Naive thymus-derived CD4-positive, alpha-beta T cell (primary cell): ENCODE data around the gene CCDC3. TPM values are rescaled to one million over a fixed set of nuclear protein-coding genes. Genes with fewer than 3 reads are reported as not detected.

ENCODE experiments used
- ATAC-seq: fragments of 150-1000 bp; cut with Tn5 transposase; 2 replicates; pipeline ENCODE4 v1.10.0; 2021; ENCODE audit warnings: mild to moderate bottlenecking, moderate library complexity
- CTCF ChIA-PET: fragments of 350-600 bp; sonication (Branson Sonifier 250); formaldehyde crosslinking; loops from one replicate; lab custom pipeline; 2021; ENCODE audit warnings: antibody characterized with exemption; lab: Charles Lee
- POLR2A ChIA-PET: fragments of 350-600 bp; sonication (Branson Sonifier 250); formaldehyde crosslinking; loops from one replicate; lab custom pipeline; 2021; ENCODE audit warnings: antibody characterized with exemption, inconsistent platforms; lab: Charles Lee
- DNase-seq, 9 donors: peaks; one replicate each; pipeline versions ENCODE4 v3.0.0 to v3.0.0-alpha.2; 2020 to 2022; ENCODE audit warnings: mixed read lengths in 1 of 9
- H3K27ac ChIP-seq: one replicate; pipeline ENCODE4 v1.7.0; 2013; ENCODE audit warnings: mild to moderate bottlenecking, low read depth, low read length, moderate library complexity
- H3K27me3 ChIP-seq, 2 donors: one replicate each; pipeline ENCODE4 v1.7.0; 2013; ENCODE audit warnings: low read length in 2 of 2, mild to moderate bottlenecking in 2 of 2, moderate library complexity in 2 of 2; ENCODE audit not compliant: control insufficient read depth in 2 of 2, insufficient read depth in 2 of 2
- H3K36me3 ChIP-seq, 3 experiments: 1 replicate in 2 of 3; 2 replicates in 1 of 3; pipeline ENCODE4 v1.7.0; 2013; ENCODE audit warnings: low read length in 3 of 3, mild to moderate bottlenecking in 3 of 3, moderate library complexity in 1 of 3; ENCODE audit not compliant: insufficient read depth in 3 of 3, control insufficient read depth in 2 of 3
- H3K4me1 ChIP-seq, 2 donors: one replicate each; pipeline ENCODE4 v1.7.0; 2013; ENCODE audit warnings: low read length in 2 of 2, mild to moderate bottlenecking in 2 of 2, moderate library complexity in 1 of 2; ENCODE audit not compliant: control insufficient read depth in 2 of 2, insufficient read depth in 2 of 2
- H3K4me3 ChIP-seq: 2 replicates; pipeline ENCODE4 v1.7.0; 2013; ENCODE audit warnings: mild to moderate bottlenecking, low read length
- H3K9me3 ChIP-seq, 3 experiments: 1 replicate in 2 of 3; 2 replicates in 1 of 3; pipeline ENCODE4 v1.7.0; 2013; ENCODE audit warnings: low read length in 3 of 3; ENCODE audit not compliant: control insufficient read depth in 2 of 3
- H3K27ac Mint-ChIP-seq, 9 donors: one replicate each; pipeline ENCODE4 v1.8.0; 2020 to 2022; ENCODE audit warnings: mixed read lengths in 9 of 9, mild to moderate bottlenecking in 8 of 9, moderate library complexity in 5 of 9, inconsistent platforms in 2 of 9
- H3K27me3 Mint-ChIP-seq, 5 donors: one replicate each; pipeline ENCODE4 v1.8.0; 2021 to 2022; ENCODE audit warnings: mixed read lengths in 5 of 5, mild to moderate bottlenecking in 1 of 5
- H3K36me3 Mint-ChIP-seq, 5 donors: one replicate each; pipeline ENCODE4 v1.8.0; 2020 to 2022; ENCODE audit warnings: mixed read lengths in 5 of 5, mild to moderate bottlenecking in 3 of 5, inconsistent platforms in 1 of 5
- H3K4me1 Mint-ChIP-seq, 7 donors: one replicate each; pipeline ENCODE4 v1.8.0; 2020 to 2022; ENCODE audit warnings: mixed read lengths in 7 of 7, mild to moderate bottlenecking in 3 of 7, inconsistent platforms in 1 of 7
- H3K4me3 Mint-ChIP-seq, 10 donors: one replicate each; pipeline ENCODE4 v1.8.0; 2020 to 2022; ENCODE audit warnings: mild to moderate bottlenecking in 10 of 10, mixed read lengths in 10 of 10, moderate library complexity in 6 of 10, inconsistent platforms in 2 of 10
- H3K9me3 Mint-ChIP-seq, 11 donors: one replicate each; pipeline ENCODE4 v1.8.0; 2020 to 2022; ENCODE audit warnings: mixed read lengths in 11 of 11, mild to moderate bottlenecking in 4 of 11, inconsistent platforms in 1 of 11, moderate library complexity in 1 of 11
- intact Hi-C, 2 donors: fragments of 100-400 bp; cut with micrococcal nuclease; formaldehyde crosslinking; loops; one replicate each; pipeline ENCODE4 v1.15.1; 2023
- polyA plus RNA-seq, 2 donors: library from polyadenylated mRNA; unstranded; fragments of 300-500 nt; fragmentation: Illumina TruSeq; gene quantifications; one replicate each; pipeline ENCODE4 v1.2.3, GENCODE V29; 2021
- total RNA-seq, 6 experiments: library from RNA in 5 of 6; stranded (reverse) in 5 of 6; gene quantifications; 1 replicate in 5 of 6; 2 replicates in 1 of 6; pipeline ENCODE4 v1.2.3 and lab custom pipeline; 2021 to 2026

CCDC3 gene
- total and polyA plus RNA-seq, 7 experiments from 2014 or later: 0.31 TPM; not detected in 6

GRCh38 chr10:12971001-12971788, 30.3 kb downstream of the CCDC3 start:
- Mint-ChIP-seq H3K9me3 (peaks cover 6 to 31% (median 20%) of the 10 kb centered on the region in 11 donors), H3K36me3 (peaks cover 0 to 9% (median 4%) of the 10 kb centered on the region in 5 donors), H3K4me3 (no peak overlapping the region), H3K27me3 (peaks cover 5 to 20% (median 13%) of the 10 kb centered on the region in 5 donors), H3K4me1 (no peaks in the 10 kb centered on the region), H3K27ac (no peak overlapping the region)
- H3K27me3 ChIP-seq: no peaks in the 10 kb centered on the region
- no peaks in the 10 kb centered on the region for H3K36me3 ChIP-seq
- no peak for DNase-seq
- H3K27ac ChIP-seq: no peak overlapping the region
- no peaks in the 10 kb centered on the region for H3K4me1 ChIP-seq
- ChIA-PET CTCF (interaction anchor here (0.8 kb wide), 1 partner anchor 87 kb away, joined by 3 read pairs; no protein-coding TSS in a partner anchor), POLR2A (no interaction called here)
- ATAC-seq: no peak
- no peak overlapping the region for H3K4me3 ChIP-seq
- intact Hi-C loops: no loop called here
- peaks cover 0 to 20% (median 0%) of the 10 kb centered on the region in 3 experiments for H3K9me3 ChIP-seq

DNA sequence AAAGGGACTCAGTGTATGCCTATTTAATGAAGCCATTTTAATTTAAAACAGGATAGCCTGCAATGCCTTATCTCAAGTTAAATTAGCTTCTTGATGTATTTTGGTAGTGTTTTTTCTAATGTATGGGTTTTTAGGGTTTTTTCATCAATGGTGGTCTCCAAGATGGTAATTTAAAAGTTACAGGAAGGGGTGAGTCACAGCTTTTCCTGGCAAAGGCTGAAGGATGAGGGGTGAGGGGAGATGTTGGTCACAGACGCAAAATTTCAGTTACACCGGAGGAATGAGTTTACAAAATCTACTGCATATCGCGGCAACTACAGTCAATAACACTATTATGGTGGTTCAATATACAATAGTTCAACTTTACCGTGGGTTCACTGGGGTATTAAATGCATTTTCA, 31.6 kb downstream of the CCDC3 start:
- Mint-ChIP-seq H3K27me3 (peaks cover 4 to 26% (median 13%) of the 10 kb centered on the region in 5 donors), H3K4me1 (no peaks in the 10 kb centered on the region), H3K4me3 (no peak overlapping the region), H3K9me3 (peaks cover 7 to 39% (median 21%) of the 10 kb centered on the region in 11 donors), H3K36me3 (peaks cover 0 to 9% (median 4%) of the 10 kb centered on the region in 5 donors), H3K27ac (no peak overlapping the region)
- no peak for ATAC-seq
- CTCF ChIA-PET: no interaction called here
- intact Hi-C loops: no loop called here
- H3K4me1 ChIP-seq: no peaks in the 10 kb centered on the region
- H3K36me3 ChIP-seq: no peaks in the 10 kb centered on the region
- no peak overlapping the region for H3K27ac ChIP-seq
- no peak for DNase-seq
- no peak overlapping the region for H3K4me3 ChIP-seq
- H3K27me3 ChIP-seq: no peaks in the 10 kb centered on the region
- POLR2A ChIA-PET: no interaction called here
- peaks cover 0 to 21% (median 0%) of the 10 kb centered on the region in 3 experiments for H3K9me3 ChIP-seq

DNA sequence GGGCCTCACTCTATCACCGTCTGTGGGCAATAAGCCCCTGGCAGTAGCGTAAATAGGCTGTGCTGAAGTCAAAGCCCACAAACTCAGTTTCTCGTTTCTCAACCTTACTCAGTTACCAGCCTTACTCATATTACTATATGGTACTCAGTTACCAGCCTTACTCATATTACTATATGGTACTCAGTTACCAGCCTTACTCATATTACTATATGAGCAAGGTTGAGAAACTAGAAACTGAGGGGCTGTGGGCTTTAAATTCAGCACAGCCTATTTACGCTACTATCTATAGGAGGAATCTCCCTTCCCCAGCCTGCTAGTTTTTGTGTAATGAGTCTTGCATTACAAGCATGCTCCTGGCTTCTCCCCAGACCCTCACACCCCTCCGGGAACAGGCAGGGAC, 35.4 kb downstream of the CCDC3 start:
- H3K36me3 ChIP-seq: no peaks in the 10 kb centered on the region
- ChIA-PET CTCF (no interaction called here), POLR2A (no interaction called here)
- peaks cover 0 to 21% (median 0%) of the 10 kb centered on the region in 3 experiments for H3K9me3 ChIP-seq
- no peaks in the 10 kb centered on the region for H3K4me1 ChIP-seq
- DNase-seq: no peak
- Mint-ChIP-seq H3K36me3 (peaks cover 0 to 9% (median 4%) of the 10 kb centered on the region in 5 donors), H3K4me1 (no peaks in the 10 kb centered on the region), H3K27ac (no peak overlapping the region), H3K27me3 (peaks cover 4 to 35% (median 31%) of the 10 kb centered on the region in 5 donors), H3K9me3 (peaks cover 7 to 39% (median 21%) of the 10 kb centered on the region in 11 donors), H3K4me3 (no peak overlapping the region)
- H3K27me3 ChIP-seq: no peaks in the 10 kb centered on the region
- no peak overlapping the region for H3K4me3 ChIP-seq
- no peak overlapping the region for H3K27ac ChIP-seq
- intact Hi-C loops: no loop called here
- ATAC-seq: no peak

- ChIA-PET CTCF (no interaction called here), POLR2A (no interaction called here)
- no peaks in the 10 kb centered on the region for H3K27me3 ChIP-seq
- no peak for DNase-seq
- peaks cover 0 to 21% (median 0%) of the 10 kb centered on the region in 3 experiments for H3K9me3 ChIP-seq
- no peaks in the 10 kb centered on the region for H3K4me1 ChIP-seq
- Mint-ChIP-seq H3K27ac (no peak overlapping the region), H3K9me3 (peaks cover 7 to 39% (median 21%) of the 10 kb centered on the region in 11 donors), H3K36me3 (peaks cover 0 to 9% (median 4%) of the 10 kb centered on the region in 5 donors), H3K4me3 (no peak overlapping the region), H3K27me3 (peaks cover 8 to 37% (median 31%) of the 10 kb centered on the region in 5 donors), H3K4me1 (no peaks in the 10 kb centered on the region)
- ATAC-seq: no peak
- intact Hi-C loops: no loop called here
- no peaks in the 10 kb centered on the region for H3K36me3 ChIP-seq
- H3K4me3 ChIP-seq: no peak overlapping the region
- no peak overlapping the region for H3K27ac ChIP-seq
Observed at GRCh38 chr10:12965571-12965970, 35.9 kb downstream of the CCDC3 start.

DNA sequence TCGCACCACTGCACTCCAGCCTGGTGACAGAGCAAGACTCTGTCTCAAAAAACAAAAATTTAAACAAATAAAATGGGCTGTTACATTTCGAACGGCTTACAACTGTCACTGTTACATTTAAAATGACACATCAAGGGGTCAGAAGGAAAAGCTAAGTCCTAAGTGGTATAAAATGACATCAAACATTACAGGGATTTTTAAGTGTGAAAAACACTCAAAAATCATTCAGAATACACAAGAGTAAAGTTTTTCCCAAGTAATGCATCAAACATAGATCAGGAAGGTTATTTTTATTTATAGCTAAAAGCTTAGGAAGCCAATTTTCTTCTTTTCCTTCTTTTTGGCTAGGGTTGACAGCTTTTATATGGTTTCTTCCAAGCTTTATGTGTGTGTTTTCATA, 39.0 kb downstream of the CCDC3 start:
- Histone ChIP-seq H3K27me3 (no peaks in the 10 kb centered on the region), H3K9me3 (peaks cover 0 to 13% (median 0%) of the 10 kb centered on the region in 3 experiments), H3K4me3 (no peak overlapping the region), H3K36me3 (no peaks in the 10 kb centered on the region), H3K27ac (no peak overlapping the region), H3K4me1 (no peaks in the 10 kb centered on the region)
- ATAC-seq: no peak
- Mint-ChIP-seq H3K9me3 (peaks cover 3 to 35% (median 9%) of the 10 kb centered on the region in 11 donors), H3K27me3 (peaks cover 6 to 41% (median 18%) of the 10 kb centered on the region in 5 donors), H3K27ac (no peak overlapping the region), H3K36me3 (peaks cover 0 to 12% (median 0%) of the 10 kb centered on the region in 5 donors), H3K4me3 (no peak overlapping the region), H3K4me1 (no peaks in the 10 kb centered on the region)
- ChIA-PET CTCF (no interaction called here), POLR2A (no interaction called here)
- DNase-seq: no peak
- intact Hi-C loops: no loop called here

GRCh38 chr10:12961416-12962205, 39.9 kb downstream of the CCDC3 start:
- no peak for DNase-seq
- Mint-ChIP-seq H3K27ac (no peak overlapping the region), H3K4me3 (no peak overlapping the region), H3K9me3 (peaks cover 0 to 35% (median 3%) of the 10 kb centered on the region in 11 donors), H3K27me3 (peaks cover 6 to 49% (median 18%) of the 10 kb centered on the region in 5 donors), H3K36me3 (peaks cover 0 to 10% (median 0%) of the 10 kb centered on the region in 5 donors), H3K4me1 (no peaks in the 10 kb centered on the region)
- intact Hi-C loops: no loop called here
- no peak overlapping the region for H3K4me3 ChIP-seq
- H3K9me3 ChIP-seq: peaks cover 0 to 5% (median 0%) of the 10 kb centered on the region in 3 experiments
- no peaks in the 10 kb centered on the region for H3K36me3 ChIP-seq
- POLR2A ChIA-PET: no interaction called here
- no peaks in the 10 kb centered on the region for H3K27me3 ChIP-seq
- no peak for ATAC-seq
- no peaks in the 10 kb centered on the region for H3K4me1 ChIP-seq
- CTCF ChIA-PET: no interaction called here
- no peak overlapping the region for H3K27ac ChIP-seq
